Psoas muscle (tissue), 8 donors: Measurements from ENCODE around the gene PCDHB6. TPM values are rescaled to one million over a fixed set of nuclear protein-coding genes. Genes with fewer than 3 reads are reported as not detected.
"Not testable (repeated sequence)": the region's sequence is repeated elsewhere in the genome, so short reads cannot be mapped to it uniquely, and the experiment has no call there.

ENCODE experiments used
- ATAC-seq, 4 donors: fragments of 200-7000 bp; cut with Tn5 transposase; one replicate each; pipeline ENCODE4 v1.9.1; 2020; ENCODE audit warnings: moderate library complexity in 3 of 4, mild to moderate bottlenecking in 2 of 4
- DNase-seq, 2 donors: peaks; one replicate each; pipeline ENCODE4 v3.0.0-alpha.2; 2020
- H3K27ac ChIP-seq: fragments of 200-600 bp; one replicate; pipeline ENCODE4 v1.8.0; 2022
- H3K27me3 ChIP-seq, 3 donors: fragments of 200-600 bp in 1 of 3; one replicate each; pipeline versions ENCODE4 v1.6.1 to v1.8.0; 2013 to 2022; ENCODE audit warnings: low read length in 2 of 3, mild to moderate bottlenecking in 2 of 3, moderate library complexity in 1 of 3; ENCODE audit not compliant: insufficient read depth in 3 of 3
- H3K36me3 ChIP-seq, 2 donors: fragments of 200-600 bp in 1 of 2; one replicate each; pipeline versions ENCODE4 v1.6.1 to v1.8.0; 2013 to 2022; ENCODE audit warnings: low read depth in 1 of 2, mild to moderate bottlenecking in 1 of 2, moderate library complexity in 1 of 2; ENCODE audit not compliant: insufficient read depth in 1 of 2
- H3K4me1 ChIP-seq: fragments of 200-600 bp; one replicate; pipeline ENCODE4 v1.8.0; 2022
- H3K4me3 ChIP-seq: fragments of 200-600 bp; one replicate; pipeline ENCODE4 v1.8.0; 2022; ENCODE audit warnings: mild to moderate bottlenecking
- H3K9me3 ChIP-seq: fragments of 200-600 bp; one replicate; pipeline ENCODE4 v1.8.0; 2022
- CTCF ChIP-seq: fragments of 200-600 bp; IDR thresholded peaks from one replicate; pipeline ENCODE4 v1.8.0; 2022; ENCODE audit warnings: antibody characterized with exemption
- WGBS, 3 donors: extraction: QIAGEN DNeasy Blood & Tissue Kit; methylation state at CpG; one replicate each; pipeline versions ENCODE4 v1.1.6 to v1.1.7; 2013; 5-methylcytosine and 5-hydroxymethylcytosine counted together
- intact Hi-C, 2 donors: fragments of 100-400 bp; cut with DNase I; formaldehyde crosslinking; loops; one replicate each; pipeline versions ENCODE4 v1.11.0 to v1.14.2; 2022
- polyA plus RNA-seq, 3 donors: library from polyadenylated mRNA; stranded (reverse); fragments of 200-250 nt; gene quantifications; one replicate each; pipeline ENCODE4 v1.2.3, GENCODE V29; 2013
- total RNA-seq, 4 donors: library from RNA; stranded (reverse); fragmentation: NEBNext Ultra II Directional in 2 of 4; extraction: Animal tissue kit (Norgen Biotek cat#: 25700) in 2 of 4; gene quantifications; one replicate each; pipeline versions ENCODE4 v1.2.1 to v1.2.4, GENCODE V29; 2021 to 2023
- donor health status: healthy with polysubstance abuse.
- donor health status: DM: no; HTN: no; CAD: no; lungs with moderate emphysema.
- donor health status: Bipolar disorder and iron deficiency.
- donor health status: healthy.
- donor health status: DM: yes; HTN: yes; CAD: no.
- donor health status: DM: no; HTN: no; CAD: no.
- donor health status: DM: no; HTN: no; CAD: no.
- donor health status: DM: yes; HTN: yes; CAD: no.

The PCDHB6 gene
- total and polyA plus RNA-seq, 7 donors = 0.08 to 0.34 (median 0.12) TPM

- DNase-seq = no peak
- H3K4me3 ChIP-seq = no peak overlapping the region
- H3K27ac ChIP-seq = no peak overlapping the region
- WGBS, 3 donors = 32 to 37% (median 37%) methylated on average over 13 of the region's 13 CpGs
- peaks cover 8% of the 10 kb centered on the region for H3K9me3 ChIP-seq
- TF ChIP-seq CTCF = no peak
- ATAC-seq = no peak
- H3K4me1 ChIP-seq = no peaks in the 10 kb centered on the region
- H3K27me3 ChIP-seq = peaks cover 0 to 13% (median 9%) of the 10 kb centered on the region in 3 donors
- intact Hi-C loops = no loop called here
- no peaks in the 10 kb centered on the region for H3K36me3 ChIP-seq
Observed at GRCh38 chr5:141150993-141151325, 1.1 kb downstream of the PCDHB6 start.

GRCh38 chr5:141151632-141152031 is 1.8 kb downstream of the PCDHB6 start:
- WGBS, 3 donors = 31 to 38% (median 38%) methylated on average over 32 to 39 of the region's 41 CpGs
- H3K9me3 ChIP-seq, H3K27ac ChIP-seq, H3K36me3 ChIP-seq, ATAC-seq, intact Hi-C loops, DNase-seq, H3K4me1 ChIP-seq, H3K4me3 ChIP-seq: not testable (repeated sequence)
- peaks cover 0 to 16% (median 13%) of the 10 kb centered on the region in 3 donors for H3K27me3 ChIP-seq

- H3K9me3 ChIP-seq, intact Hi-C loops, H3K4me1 ChIP-seq, DNase-seq, ATAC-seq, H3K4me3 ChIP-seq, H3K36me3 ChIP-seq, H3K27ac ChIP-seq: not testable (repeated sequence)
- H3K27me3 ChIP-seq = peaks cover 0 to 21% (median 13%) of the 10 kb centered on the region in 3 donors
- WGBS, 3 donors = 23 to 32% (median 24%) methylated on average over 27 to 36 of the region's 36 CpGs
Observed at GRCh38 chr5:141152096-141152495, 2.2 kb downstream of the PCDHB6 start.

- H3K27ac ChIP-seq = no peak overlapping the region
- 24 to 32% (median 29%) methylated on average over 21 of the region's 21 CpGs for WGBS, 3 donors
- intact Hi-C loops = no loop called here
- ATAC-seq = no peak
- no peak for DNase-seq
- no peaks in the 10 kb centered on the region for H3K4me1 ChIP-seq
- peaks cover 8% of the 10 kb centered on the region for H3K9me3 ChIP-seq
- H3K27me3 ChIP-seq = peaks cover 3 to 21% (median 13%) of the 10 kb centered on the region in 3 donors
- no peaks in the 10 kb centered on the region for H3K36me3 ChIP-seq
- H3K4me3 ChIP-seq = no peak overlapping the region
- no peak for TF ChIP-seq CTCF
Observed at GRCh38 chr5:141155540-141156374, 5.9 kb downstream of the PCDHB6 start.

GRCh38 chr5:141157356-141157755 is 7.5 kb downstream of the PCDHB6 start:
- H3K4me1 ChIP-seq, H3K9me3 ChIP-seq, H3K36me3 ChIP-seq, ATAC-seq, DNase-seq, intact Hi-C loops, H3K4me3 ChIP-seq, H3K27ac ChIP-seq: not testable (repeated sequence)
- 27 to 36% (median 35%) methylated on average over 33 to 38 of the region's 38 CpGs for WGBS, 3 donors
- peaks cover 3 to 21% (median 9%) of the 10 kb centered on the region in 3 donors for H3K27me3 ChIP-seq

- H3K27ac ChIP-seq, H3K36me3 ChIP-seq, H3K4me3 ChIP-seq, H3K4me1 ChIP-seq, ATAC-seq, H3K9me3 ChIP-seq, DNase-seq, intact Hi-C loops: not testable (repeated sequence)
- 23 to 38% (median 36%) methylated on average over 15 to 20 of the region's 28 CpGs for WGBS, 3 donors
- peaks cover 3 to 21% (median 8%) of the 10 kb centered on the region in 3 donors for H3K27me3 ChIP-seq
Observed at GRCh38 chr5:141157901-141158300, 8.0 kb downstream of the PCDHB6 start.
